ENCODE data around the gene NLRP9. TPM values are rescaled to one million over a fixed set of nuclear protein-coding genes. Genes with fewer than 3 reads are reported as not detected.
A peak's percentile ranks its signal among the peaks of the same experiment; 100 is the strongest.

Gene NLRP9
- total RNA-seq, 2 experiments from 2014 or later, result not detected

GRCh38 chr19:55663846-55664536, 74.2 kb downstream of the NLRP9 start:
- no peaks in the 10 kb centered on the region for H3K9me3 Mint-ChIP-seq
- H3K27me3 Mint-ChIP-seq, result no peaks in the 10 kb centered on the region
- H3K4me1 Mint-ChIP-seq, result peaks cover 31% of the 10 kb centered on the region
- H3K27ac Mint-ChIP-seq, result no peak overlapping the region
- no peak overlapping the region for H3K4me3 Mint-ChIP-seq
- DNase-seq, result no peak
- peaks cover 29% of the 10 kb centered on the region for H3K36me3 Mint-ChIP-seq

GRCh38 chr19:55661826-55662225, 76.4 kb downstream of the NLRP9 start:
- Mint-ChIP-seq H3K4me1 (peaks cover 37% of the 10 kb centered on the region), H3K27ac (peak overlapping the region; percentile 47), H3K27me3 (no peaks in the 10 kb centered on the region), H3K4me3 (no peak overlapping the region), H3K9me3 (no peaks in the 10 kb centered on the region), H3K36me3 (peaks cover 42% of the 10 kb centered on the region)
- DNase-seq, result no peak

- no peak overlapping the region for H3K27ac Mint-ChIP-seq
- peaks cover 50% of the 10 kb centered on the region for H3K36me3 Mint-ChIP-seq
- peaks cover 37% of the 10 kb centered on the region for H3K4me1 Mint-ChIP-seq
- H3K27me3 Mint-ChIP-seq, result no peaks in the 10 kb centered on the region
- H3K9me3 Mint-ChIP-seq, result no peaks in the 10 kb centered on the region
- DNase-seq, result no peak
- no peak overlapping the region for H3K4me3 Mint-ChIP-seq
Observed at GRCh38 chr19:55660991-55661390, 77.2 kb downstream of the NLRP9 start.

- Mint-ChIP-seq H3K4me3 (no peak overlapping the region), H3K9me3 (no peaks in the 10 kb centered on the region), H3K27ac (peak overlapping the region; percentile 42), H3K4me1 (peaks cover 35% of the 10 kb centered on the region), H3K27me3 (no peaks in the 10 kb centered on the region), H3K36me3 (peaks cover 53% of the 10 kb centered on the region)
- DNase-seq, result no peak
Observed at GRCh38 chr19:55660404-55660803, 77.8 kb downstream of the NLRP9 start.

- Mint-ChIP-seq H3K4me1 (peaks cover 35% of the 10 kb centered on the region), H3K27me3 (no peaks in the 10 kb centered on the region), H3K36me3 (peaks cover 54% of the 10 kb centered on the region), H3K4me3 (peak overlapping the region; percentile 54), H3K9me3 (no peaks in the 10 kb centered on the region), H3K27ac (peak overlapping the region; percentile 79)
- no peak for DNase-seq
Observed at GRCh38 chr19:55659822-55660221, 78.4 kb downstream of the NLRP9 start.

- H3K36me3 Mint-ChIP-seq, result peaks cover 54% of the 10 kb centered on the region
- H3K4me3 Mint-ChIP-seq, result no peak overlapping the region
- H3K4me1 Mint-ChIP-seq, result peaks cover 35% of the 10 kb centered on the region
- DNase-seq, result no peak
- peaks cover 2% of the 10 kb centered on the region for H3K27me3 Mint-ChIP-seq
- H3K9me3 Mint-ChIP-seq, result no peaks in the 10 kb centered on the region
- H3K27ac Mint-ChIP-seq, result peak overlapping the region; percentile 79
Observed at GRCh38 chr19:55658846-55659459, 79.2 kb downstream of the NLRP9 start.

Other genes with a start within 250 kb of the NLRP9 start
- gene SSC5D, start 250.0 kb downstream of the NLRP9 start, total RNA-seq, result 1 to 10 TPM in 1 of 2 experiments, under 1 TPM in 1; 0.46 to 1.4 TPM
- not detected for gene SBK2, start 201.3 kb downstream of the NLRP9 start, total RNA-seq
- not detected for gene SBK3, start 192.9 kb downstream of the NLRP9 start, total RNA-seq
- gene ZNF579, start 157.6 kb downstream of the NLRP9 start, total RNA-seq, result 1 to 10 TPM; 5.5 to 6.1 TPM
- 10 to 100 TPM; 19.8 to 20.7 TPM for gene FIZ1, start 138.9 kb downstream of the NLRP9 start, total RNA-seq
- gene ZNF524, start 138.1 kb downstream of the NLRP9 start, total RNA-seq, result 10 to 100 TPM; 10.8 to 11.5 TPM
- 10 to 100 TPM; 10.5 to 10.7 TPM for gene ZNF865, start 132.8 kb downstream of the NLRP9 start, total RNA-seq
- 1 to 10 TPM; 3.7 to 3.9 TPM for gene ZNF784, start 113.8 kb downstream of the NLRP9 start, total RNA-seq
- gene ZNF580, start 97.4 kb downstream of the NLRP9 start, total RNA-seq, result 10 to 100 TPM; 29.6 to 30.6 TPM
- 10 to 100 TPM; 39.9 to 42.3 TPM for gene ZNF581, start 94.8 kb downstream of the NLRP9 start, total RNA-seq
- gene CCDC106, start 90.2 kb downstream of the NLRP9 start, total RNA-seq, result 10 to 100 TPM; 10.9 to 12.0 TPM
- gene U2AF2, start 83.4 kb downstream of the NLRP9 start, total RNA-seq, result 100 to 1,000 TPM; 341 to 345 TPM
- 10 to 100 TPM; 37.1 to 39.5 TPM for gene EPN1, start 63.2 kb downstream of the NLRP9 start, total RNA-seq
- gene RFPL4A, start 20.7 kb upstream of the NLRP9 start, total RNA-seq, result not detected
- not detected for gene RFPL4AL1, start 30.7 kb upstream of the NLRP9 start, total RNA-seq
- gene NLRP11, start 93.6 kb upstream of the NLRP9 start, total RNA-seq, result under 1 TPM; 0.19 to 0.24 TPM
- gene NLRP4, start 98.1 kb upstream of the NLRP9 start, total RNA-seq, result not detected
- gene NLRP13, start 193.9 kb upstream of the NLRP9 start, total RNA-seq, result not detected
- gene NLRP8, start 209.4 kb upstream of the NLRP9 start, total RNA-seq, result not detected
- not detected for gene NLRP5, start 248.4 kb upstream of the NLRP9 start, total RNA-seq